Stimulated activated CD8-positive, alpha-beta memory T cell treated with anti-CD3 and anti-CD28 coated beads, Interleukin-2, amount 100 ng/mL, for 48 hours (primary cell): Measurements from ENCODE around the gene RPS6KA5.
"Not testable (repeated sequence)": the region's sequence is repeated elsewhere in the genome, so short reads cannot be mapped to it uniquely, and the experiment has no call there.

ENCODE experiments used
- DNase-seq, 2 donors: peaks; one replicate each; pipeline ENCODE4 v3.0.0-alpha.2; 2020; ENCODE audit warnings: low read depth in 2 of 2

The RPS6KA5 gene

DNA sequence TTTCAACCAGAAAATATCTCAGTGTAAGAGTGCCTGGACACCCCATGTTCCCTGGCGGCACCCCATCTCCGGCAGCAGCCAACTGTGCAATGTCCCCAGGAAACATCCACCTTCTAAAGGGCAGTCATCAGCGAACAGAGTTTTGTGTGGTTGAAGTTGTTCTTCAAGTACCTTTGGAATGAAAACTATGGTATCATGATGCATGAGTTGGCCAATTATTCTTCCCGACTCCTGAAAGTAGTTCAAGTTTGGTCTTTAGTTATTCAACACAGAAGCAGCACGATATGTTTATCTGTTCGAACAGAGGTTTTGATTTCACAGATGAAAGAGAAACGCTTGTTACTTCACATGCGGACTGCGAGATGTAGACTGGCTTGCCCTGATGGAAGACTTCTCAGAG lies 223.1 kb downstream of the RPS6KA5 start:
- DNase-seq = no peak

DNA sequence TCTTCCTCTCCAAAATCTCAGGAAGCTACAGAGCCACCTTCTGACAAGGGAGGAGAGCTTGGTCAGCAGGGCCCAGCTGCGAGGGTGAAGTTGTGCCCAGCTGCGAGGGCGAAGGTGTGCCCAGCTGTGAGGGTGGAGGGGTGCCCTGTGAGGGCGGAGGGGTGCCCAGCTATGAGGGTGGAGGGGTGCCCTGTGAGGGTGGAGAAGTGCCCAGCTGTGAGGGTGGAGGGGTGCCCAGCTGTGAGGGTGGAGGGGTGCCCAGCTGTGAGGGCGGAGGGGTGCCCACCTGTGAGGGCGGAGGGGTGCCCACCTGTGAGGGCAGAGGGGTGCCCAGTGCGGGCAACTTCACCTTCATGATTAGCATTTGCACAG lies 223.8 kb downstream of the RPS6KA5 start:
- DNase-seq = no peak

- no peak for DNase-seq
These were observed 228.6 kb downstream of the RPS6KA5 start for GRCh38 chr14:90831821-90832220.

- no peak for DNase-seq
These were observed 229.3 kb downstream of the RPS6KA5 start for GRCh38 chr14:90830931-90831701.

DNA sequence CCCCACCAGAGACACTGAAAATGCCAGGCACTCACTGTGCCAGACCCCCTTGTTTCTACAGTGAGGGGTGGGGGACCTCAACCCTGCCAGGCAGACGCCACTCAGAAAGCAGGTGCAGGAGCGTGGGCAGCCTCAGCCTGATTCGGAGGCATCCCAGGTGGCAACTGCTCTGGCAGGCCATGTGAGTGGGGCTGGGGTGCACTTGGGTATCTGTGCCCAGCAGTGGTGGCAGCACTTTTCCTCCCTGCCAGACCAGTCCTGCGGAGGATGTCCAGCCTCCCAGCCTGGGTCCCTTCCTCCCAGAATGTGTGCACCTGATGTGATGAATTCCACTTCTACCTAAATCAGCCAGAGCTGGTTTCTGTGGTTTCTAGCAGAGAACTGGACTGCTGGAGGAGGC lies 230.8 kb downstream of the RPS6KA5 start:
- no peak for DNase-seq

GRCh38 chr14:90828642-90829487 lies 231.6 kb downstream of the RPS6KA5 start:
- DNase-seq = no peak

GRCh38 chr14:90827919-90828610 lies 232.4 kb downstream of the RPS6KA5 start:
- peak; percentile 87 to 88 for DNase-seq

DNA sequence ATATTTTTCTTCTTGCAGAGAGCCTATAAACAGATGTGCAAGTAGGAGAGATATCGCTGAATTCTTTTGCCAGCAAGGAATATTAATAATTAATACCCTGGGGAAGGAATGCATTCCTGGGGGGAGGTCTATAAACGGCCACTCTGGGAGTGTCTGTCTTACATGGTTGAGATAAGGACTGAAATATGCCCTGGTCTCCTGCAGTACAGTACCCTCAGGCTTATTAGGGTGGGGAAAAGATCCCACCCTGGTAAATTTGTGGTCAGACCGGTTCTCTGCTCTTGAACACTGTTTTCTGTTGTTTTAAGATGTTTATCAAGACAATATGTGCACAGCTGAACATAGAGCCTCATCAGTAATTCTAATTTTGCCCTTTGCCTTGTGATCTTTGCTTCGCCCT lies 236.9 kb downstream of the RPS6KA5 start:
- not testable (repeated sequence) for DNase-seq

GRCh38 chr14:90820958-90821357 lies 239.5 kb downstream of the RPS6KA5 start:
- DNase-seq = peak; percentile 62 to 75

- no peak for DNase-seq
These were observed 240.6 kb downstream of the RPS6KA5 start for GRCh38 chr14:90819734-90820393.

- DNase-seq = no peak
These were observed 241.7 kb downstream of the RPS6KA5 start for GRCh38 chr14:90818715-90819114.

- DNase-seq = no peak
These were observed 243.6 kb downstream of the RPS6KA5 start for GRCh38 chr14:90816681-90817436.

DNA sequence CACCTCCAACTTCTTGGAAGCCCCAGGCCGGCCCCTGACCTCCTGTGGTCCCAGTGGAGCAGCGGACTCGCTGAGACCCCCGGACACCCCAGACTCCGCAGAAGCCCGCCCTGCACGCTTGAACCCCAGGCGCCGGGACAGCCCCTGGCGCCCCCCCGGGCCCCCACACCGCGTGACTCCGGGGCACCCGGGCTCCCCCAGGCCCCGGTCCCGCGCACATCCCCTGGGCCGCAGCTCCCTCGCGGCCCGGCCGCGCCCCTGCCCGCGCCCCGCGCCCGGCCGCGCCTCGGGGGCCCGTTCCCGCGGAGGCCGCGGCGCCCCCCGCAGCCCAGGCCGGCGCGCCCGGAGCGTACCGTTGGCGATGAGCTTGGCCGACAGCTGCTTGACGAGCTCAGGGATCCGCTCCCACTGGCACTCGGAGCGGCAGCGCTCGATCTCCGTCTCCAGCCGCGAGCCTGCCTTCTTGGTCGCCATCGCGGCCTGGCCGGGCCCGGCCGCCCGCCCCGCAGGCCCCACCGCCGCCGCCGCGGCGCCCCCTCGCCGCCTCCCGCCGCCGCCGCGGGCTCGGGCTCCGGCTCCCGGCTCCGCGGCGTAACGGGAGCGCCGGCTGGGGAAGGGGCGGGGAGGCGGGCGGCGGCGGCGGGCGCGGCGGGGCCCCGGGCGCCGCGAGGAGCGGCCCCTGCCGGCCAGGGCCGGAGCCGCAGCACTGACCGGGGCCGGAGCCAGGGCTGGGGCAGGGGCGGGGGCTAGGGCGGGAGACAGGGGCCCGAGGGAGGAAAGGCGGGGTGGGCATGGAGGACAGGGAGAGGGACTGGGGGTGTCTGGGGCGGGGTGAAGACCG lies 244.4 kb downstream of the RPS6KA5 start, which contains the start of gene TTC7B:
Gene TTC7B, minus strand, starts transcription at position 609 of the 841 bp plus-strand sequence. Its CDS starts 135 bp downstream, at position 474.
- peak in 1 of 2 donors; percentile 16 for DNase-seq

GRCh38 chr14:90815572-90815821 lies 244.9 kb downstream of the RPS6KA5 start:
- DNase-seq = no peak

DNA sequence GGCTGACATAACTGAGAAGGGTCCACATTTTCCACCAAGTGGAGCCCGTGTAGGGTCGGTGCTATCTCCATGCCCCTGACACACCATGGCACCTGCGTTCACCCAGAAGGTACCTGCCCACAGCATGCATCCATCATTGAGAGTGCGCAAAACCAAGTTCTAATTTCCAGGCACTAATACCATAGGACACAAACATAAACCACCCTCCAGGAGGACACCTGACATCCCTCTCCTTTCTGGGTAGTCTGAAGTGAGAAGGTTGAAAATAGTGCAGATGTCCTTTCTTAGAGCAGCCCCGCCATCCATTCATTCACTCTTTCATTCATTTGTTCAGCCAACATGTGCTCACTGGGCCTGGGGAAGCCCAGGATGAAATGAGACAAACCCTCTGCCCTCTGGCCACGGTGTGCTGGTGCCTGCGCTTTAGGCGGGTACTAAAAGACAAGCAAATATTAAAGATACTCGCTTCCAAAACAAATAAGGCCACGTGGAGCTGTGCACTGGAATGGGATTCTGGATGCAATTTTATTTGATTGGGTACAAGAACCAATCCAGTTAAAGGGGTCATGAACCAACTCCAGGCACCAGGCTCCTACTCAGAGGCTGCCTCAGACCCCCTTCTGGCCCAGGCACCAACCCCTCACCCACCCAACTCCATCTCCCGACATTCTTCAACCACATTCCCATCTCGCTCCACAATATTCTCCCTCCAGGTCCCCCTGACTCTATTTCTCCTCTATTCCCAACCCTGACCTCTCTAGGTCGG lies 245.5 kb downstream of the RPS6KA5 start:
- DNase-seq = no peak

DNA sequence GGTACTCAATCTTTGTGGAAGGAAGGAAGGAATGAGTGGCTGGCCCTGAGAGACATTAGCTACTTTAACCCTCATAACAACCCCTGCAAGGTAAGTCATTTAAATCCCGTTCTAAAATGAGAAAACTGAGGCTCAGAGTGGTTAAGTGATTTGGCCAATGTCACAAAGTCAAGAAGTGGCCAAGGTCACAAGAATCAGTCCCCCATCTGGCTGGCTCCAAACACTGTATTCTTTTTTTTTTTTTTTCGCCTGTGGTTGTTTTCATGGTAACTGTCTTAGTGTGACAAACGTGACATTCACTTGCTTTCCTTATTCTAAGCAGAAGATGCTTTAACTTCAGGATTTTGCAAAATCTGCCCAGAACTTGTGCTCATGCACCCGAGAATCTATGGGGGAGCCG lies 247.0 kb downstream of the RPS6KA5 start:
- DNase-seq = no peak

DNA sequence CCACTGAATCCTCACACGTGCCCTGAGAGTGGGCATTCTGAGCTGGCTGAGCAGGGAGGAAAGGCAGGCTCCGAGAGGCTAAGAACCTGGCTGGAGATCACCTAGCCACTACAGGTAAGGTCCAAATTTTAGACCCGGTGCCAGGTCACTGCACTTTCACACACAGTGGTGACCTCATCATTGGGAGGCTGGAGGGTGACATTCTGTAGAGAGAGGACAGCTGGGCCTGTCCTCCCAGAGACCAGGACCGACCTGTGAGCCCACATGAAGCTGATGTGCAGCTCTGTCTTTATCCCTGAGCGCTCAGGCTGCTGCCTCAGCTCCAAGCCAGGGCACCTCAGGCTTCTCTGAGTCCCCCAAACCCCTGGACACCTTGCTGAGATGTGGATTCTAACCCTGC lies 248.3 kb downstream of the RPS6KA5 start:
- no peak for DNase-seq

DNA sequence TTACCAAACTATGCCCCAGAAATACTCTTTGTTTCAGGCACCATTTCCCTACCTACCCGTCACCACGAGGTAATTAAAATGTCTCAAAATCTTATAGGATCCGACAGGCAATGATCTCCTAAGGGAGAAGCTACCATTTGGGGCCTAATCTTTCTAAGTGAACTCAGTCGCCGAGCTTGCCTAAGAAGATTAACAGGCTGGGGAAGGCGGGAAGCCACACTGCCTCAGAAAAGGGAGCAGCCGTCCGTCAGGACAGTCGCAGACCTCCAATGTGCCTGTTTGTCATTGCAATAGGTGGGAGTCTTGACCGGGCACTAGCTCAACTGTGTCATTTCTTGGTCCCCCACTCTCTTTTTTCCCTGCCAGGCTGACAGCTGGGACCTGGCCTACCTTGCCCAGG lies 248.8 kb downstream of the RPS6KA5 start:
- DNase-seq = no peak

GRCh38 chr14:90810806-90811205 lies 249.6 kb downstream of the RPS6KA5 start:
- no peak for DNase-seq
